HG03280 (cell line): ENCODE data around the gene SYT2.
"Not testable (repeated sequence)": the region's sequence is repeated elsewhere in the genome, so short reads cannot be mapped to it uniquely, and the experiment has no call there.

Experiments
- ATAC-seq: cut with Tn5 transposase; IDR thresholded peaks from one replicate; pipeline ENCODE4 v1.9.1; 2021; ENCODE audit warnings: mild to moderate bottlenecking, moderate library complexity; ENCODE audit not compliant: unreplicated experiment

The SYT2 gene

DNA sequence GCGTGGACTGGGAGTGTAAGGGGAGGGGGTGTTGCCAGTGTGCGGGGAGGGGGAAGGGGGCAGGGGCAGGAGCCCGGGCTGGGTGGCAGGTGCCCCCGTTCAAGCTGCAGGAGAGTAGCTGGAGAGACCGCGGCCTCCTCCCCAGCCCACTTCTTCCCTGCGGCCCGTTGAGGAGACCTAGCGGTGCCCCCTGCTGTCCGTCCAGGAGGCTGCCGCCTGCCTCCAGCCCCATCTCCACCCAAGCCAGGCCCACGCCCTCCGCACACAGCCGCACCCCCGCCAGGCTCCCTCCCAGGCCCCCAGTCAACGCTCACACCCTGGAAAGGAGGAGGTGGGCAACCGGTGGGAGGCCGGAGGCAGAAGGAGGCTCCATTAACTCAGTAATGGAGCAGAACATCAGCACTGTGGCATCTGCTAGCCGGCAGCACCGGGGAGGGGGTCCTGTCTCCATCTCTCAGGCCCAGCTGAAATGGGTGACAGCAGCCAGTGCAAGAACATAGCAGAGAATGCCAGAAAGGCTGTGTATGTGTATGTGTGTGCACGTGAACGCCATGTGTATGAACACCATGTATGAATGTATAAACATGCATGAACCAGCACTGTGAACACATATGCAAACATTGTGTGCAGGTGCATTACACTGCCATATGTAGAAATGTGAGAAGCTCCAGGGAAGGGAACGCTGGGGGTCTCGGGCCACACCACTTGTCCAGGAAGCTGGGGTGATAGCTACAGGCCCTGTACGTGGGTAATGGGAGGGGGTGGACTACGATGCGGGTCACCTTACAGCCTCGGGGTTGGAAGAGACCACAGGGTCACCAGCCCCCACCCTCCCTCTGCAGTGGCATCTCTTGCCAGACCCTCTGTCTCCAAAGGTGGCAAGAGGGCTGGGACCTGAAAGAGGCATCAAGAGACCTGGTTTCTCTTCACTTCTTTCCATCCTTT lies 84.6 kb downstream of the SYT2 start:
- peak; percentile 59 for ATAC-seq

DNA sequence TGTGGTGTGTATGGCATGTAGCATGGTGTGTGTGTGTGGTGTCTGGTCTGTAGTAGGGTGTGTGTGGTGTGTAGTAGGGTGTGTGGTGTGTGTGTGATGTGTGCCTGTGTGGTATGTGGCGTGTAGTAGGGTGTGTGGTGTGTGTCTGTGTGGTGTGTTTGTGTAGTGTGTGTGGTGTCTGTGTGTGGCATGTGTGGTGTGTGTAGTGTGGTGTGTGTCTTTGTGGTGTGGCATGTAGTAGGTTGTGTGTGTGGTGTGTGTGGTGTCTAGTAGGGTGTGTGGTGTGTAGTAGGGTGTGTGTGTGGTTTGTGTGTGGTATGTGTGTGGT lies 85.5 kb downstream of the SYT2 start:
- ATAC-seq: no peak

DNA sequence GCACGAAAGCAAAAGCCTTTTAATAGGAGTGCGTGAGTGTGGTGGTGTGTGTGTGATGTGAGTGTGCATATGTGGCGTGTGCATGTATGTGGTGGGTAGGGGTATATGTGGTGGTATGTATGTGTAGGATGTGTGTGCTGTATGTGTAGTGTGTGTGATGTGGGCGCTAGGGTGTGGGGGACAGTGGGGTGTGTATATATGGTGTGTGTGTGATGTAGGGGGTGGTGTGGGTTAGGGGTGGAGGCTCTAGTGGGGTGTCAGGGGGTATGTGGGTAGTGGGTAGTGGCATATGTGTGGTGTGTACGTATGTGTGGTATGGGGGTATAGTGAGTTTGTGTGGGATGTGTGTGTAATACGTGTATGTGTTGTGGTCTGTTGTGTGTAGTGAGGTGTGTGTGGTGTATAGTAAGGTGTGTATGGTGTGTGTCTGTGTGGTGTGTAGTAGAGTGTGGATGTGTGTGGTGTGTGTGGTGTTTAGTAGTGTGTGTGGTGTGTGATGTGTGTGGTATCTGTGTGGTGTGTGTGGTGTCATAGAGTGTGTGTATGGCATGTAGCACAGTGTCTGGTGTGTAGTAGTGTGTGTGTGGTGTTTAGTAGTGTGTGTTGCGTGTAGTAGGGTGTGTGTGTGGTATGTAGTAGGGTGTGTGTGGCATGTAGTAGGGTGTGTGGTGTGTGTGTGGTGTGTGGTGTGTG lies 86.0 kb downstream of the SYT2 start:
- ATAC-seq: no peak

DNA sequence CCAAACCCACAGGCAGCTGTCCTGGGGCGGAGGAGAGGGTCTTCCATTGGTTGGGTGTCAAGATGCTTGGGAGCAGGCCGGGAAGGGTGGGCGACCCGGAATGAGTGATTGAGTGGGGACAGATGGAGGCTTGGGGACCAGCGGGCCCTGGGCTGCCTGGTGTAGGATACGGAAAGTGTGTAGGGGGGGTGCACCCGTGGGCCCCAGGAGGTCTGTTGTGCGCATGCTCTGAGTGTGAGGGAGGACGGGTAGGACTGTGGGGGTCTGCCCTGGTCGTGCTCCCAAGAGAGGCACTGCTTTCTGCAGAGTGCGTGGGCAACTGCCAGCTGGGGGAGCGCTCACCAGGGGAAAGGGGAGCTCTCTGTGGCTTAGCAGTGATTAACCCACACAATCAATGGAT lies 86.8 kb downstream of the SYT2 start:
- ATAC-seq: not testable (repeated sequence)

DNA sequence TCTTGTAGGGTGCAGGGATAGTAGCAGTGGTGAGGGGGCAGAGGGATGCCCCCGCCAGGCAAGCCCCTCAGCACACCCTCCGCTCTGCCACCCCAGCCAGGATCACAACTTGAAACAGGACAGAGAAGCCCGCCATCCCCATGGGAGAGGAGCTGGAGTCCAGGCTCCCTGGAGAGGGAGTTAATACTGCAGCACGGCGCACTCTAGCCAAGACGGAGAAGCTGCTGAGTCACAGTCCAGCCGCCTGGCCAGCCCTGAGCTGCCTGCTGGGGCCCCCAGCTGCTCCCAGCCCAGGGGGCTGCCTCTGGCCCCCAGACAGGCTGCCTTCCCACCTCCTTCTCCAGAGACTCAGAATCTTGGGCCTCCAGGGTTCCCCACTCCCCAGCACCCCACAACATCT lies 87.2 kb downstream of the SYT2 start:
- no peak for ATAC-seq

DNA sequence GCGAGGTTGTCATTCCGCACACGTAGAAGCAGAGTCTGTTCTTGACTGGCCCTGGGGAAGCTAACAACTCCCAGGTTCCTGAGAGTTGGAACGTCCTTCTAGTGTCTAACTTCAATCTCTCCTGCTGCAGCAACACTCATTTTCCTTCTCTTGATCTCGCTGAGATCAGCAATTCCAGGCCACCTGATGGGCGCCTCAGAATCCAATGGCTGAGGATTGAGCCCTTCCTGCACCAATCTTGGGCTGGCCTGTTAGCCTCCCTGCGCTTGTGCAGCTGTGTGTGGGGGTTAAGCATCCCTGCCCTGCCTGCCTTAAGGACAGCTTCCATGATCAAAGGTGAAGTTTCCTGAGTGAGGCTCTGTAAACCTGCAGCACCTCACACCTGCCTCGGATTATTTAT lies 87.9 kb downstream of the SYT2 start:
- no peak for ATAC-seq

DNA sequence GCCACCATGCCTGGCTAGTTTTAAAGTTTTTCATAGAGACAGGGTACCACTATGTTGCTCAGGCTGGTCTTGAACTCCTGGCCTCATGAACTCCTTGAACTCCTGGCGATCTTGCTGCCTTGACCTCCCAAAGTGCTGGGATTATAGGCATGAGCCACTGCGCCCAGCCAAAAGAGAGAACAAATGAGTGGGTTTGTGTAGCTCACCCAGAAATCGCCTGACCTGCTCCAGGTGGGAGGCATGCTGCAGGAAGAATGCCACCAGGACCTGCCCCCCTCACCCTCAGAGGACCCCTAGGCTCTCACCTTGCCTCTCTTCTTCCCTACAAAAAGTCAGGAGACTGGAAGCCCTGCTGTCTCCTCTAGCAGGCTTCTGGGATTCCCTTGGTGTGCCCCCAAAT lies 88.8 kb downstream of the SYT2 start:
- ATAC-seq: no peak

DNA sequence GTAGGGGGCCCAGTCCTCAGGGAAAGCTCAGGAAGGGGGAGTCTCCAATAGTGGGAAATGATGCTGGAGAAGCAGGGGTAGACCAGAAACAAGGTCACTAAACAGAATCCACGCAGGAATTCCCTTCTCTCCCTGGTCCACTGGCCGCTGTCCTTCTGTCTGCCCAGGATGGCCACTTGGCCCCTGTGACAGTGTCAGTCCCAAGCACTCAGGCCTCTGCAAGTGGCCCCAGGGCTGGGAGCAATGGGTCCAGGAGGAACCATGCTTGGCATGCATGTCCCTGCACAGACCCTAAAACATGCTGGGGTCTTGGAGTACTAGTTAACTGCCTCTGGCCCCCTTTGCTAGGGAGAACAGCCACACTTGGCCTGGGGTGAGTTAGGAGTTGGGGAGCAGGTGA lies 90.2 kb downstream of the SYT2 start:
- ATAC-seq: not testable (repeated sequence)

DNA sequence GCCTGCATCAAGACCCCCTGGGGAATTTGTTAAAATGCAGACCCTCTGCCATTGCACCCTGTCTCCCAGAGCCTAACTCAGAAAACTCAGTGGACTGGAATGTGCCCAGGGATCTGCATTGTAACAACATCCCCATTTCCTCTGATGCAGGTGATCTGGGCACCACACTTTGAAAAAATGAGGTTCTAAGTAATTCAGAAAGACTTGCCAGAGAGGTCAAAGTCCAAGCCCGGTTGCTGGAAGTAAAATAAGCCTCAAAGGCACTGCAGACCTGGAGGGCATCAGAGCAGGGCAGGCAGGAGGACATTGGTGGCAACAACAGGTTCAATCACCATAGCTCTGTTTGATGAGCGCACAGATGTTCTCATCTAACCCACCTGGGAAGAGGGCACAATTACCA lies 90.7 kb downstream of the SYT2 start:
- ATAC-seq: no peak

DNA sequence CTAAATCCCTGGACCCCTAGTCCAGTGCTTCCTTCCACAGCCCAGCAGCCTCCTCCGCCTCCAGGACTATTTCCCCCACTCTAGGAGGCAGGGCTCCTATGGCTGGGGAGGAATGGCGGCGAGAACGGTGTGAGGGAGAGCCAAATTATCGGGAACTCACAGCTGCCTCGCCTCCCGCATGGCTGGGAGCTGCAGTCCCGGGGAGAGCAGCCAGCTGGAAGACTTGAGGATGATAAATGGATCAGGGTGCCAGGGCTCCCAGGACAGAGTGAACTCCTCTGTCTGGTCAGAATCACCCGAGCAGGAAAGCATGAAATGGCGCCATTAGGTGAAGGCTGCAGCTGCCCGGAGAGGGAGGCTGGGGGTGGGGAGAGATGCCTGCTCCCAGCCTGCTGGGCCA lies 91.2 kb downstream of the SYT2 start:
- ATAC-seq: not testable (repeated sequence)

DNA sequence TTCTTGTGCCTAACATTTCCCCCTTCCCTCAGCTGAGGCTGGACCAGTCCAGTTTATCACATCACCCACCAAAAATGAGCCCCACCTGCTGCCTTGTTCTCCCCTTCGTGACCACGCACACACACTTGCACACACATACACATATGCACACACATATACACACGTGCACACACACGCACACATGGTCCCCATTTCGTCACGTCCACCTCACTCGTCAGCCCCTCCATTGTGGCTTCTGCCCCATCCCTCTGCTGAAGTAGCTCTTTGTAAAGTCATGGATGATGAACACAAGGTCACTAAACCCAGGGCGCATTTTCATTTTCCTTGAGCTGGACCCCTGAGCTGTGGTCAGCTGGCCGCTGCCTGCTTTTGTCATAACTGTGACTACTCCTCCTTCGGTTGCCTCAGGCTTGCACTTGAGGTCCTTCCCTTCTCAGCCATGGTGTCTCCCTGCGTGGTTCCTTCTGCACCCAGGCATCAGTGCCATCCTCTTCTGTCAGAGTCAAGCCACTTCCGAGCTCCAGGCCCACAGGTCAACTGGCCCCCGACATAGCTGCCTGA lies 93.8 kb downstream of the SYT2 start:
- ATAC-seq: peak; percentile 30

DNA sequence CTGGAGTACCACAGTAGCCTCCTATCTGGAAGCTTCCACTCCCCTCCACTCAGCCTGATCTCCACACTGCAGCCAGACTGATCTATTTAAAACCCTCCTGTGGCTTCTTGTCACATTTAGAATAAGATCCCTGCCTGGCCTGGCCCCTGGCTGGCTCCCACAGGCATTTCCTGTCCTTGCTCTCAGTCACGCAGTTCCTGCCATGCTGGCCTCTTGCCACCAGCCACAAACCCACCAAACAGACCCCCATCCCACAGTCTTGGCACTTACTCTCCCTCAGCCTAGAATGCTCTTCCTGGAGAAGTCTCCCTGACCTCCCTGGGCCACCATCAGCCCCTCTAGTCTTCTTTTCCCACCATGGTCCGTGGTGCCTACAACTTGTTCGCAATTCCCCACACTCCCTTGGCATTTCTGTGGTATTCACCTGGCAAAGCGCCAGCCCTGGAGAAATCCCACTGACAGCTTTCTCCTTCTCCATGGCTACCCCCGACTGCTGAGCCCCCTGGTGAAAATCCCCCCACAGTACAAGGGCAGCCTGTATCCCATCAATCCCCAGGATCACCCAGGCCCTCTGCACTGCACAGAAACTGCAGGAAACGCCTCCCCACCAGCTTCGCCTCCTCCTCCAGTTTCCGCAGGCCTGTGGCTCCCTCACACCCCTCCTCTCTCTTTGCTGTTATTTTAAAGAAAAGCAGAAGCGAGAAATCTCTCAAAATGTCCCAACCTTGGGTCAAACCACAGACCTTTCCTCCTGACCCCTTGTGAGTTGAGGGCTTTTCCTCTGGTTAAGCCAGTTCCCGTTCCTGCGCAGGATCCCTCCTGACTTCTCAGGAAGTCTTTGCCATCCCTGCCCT lies 94.5 kb downstream of the SYT2 start:
- peak; percentile 74 for ATAC-seq

DNA sequence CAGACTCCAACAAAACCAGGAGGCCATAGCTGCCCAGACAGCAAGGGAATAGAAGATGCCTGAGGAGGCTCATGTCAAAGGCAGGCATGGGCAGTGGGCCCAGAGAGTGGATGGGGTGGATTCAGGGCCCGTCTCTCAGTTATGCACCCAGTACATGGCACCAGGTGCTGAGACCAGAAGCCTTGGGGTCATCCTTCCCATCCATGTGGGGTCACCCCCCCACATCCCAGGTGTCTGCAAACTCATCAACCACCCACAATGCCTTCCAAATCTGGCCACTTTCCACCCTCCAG lies 95.1 kb downstream of the SYT2 start:
- not testable (repeated sequence) for ATAC-seq

DNA sequence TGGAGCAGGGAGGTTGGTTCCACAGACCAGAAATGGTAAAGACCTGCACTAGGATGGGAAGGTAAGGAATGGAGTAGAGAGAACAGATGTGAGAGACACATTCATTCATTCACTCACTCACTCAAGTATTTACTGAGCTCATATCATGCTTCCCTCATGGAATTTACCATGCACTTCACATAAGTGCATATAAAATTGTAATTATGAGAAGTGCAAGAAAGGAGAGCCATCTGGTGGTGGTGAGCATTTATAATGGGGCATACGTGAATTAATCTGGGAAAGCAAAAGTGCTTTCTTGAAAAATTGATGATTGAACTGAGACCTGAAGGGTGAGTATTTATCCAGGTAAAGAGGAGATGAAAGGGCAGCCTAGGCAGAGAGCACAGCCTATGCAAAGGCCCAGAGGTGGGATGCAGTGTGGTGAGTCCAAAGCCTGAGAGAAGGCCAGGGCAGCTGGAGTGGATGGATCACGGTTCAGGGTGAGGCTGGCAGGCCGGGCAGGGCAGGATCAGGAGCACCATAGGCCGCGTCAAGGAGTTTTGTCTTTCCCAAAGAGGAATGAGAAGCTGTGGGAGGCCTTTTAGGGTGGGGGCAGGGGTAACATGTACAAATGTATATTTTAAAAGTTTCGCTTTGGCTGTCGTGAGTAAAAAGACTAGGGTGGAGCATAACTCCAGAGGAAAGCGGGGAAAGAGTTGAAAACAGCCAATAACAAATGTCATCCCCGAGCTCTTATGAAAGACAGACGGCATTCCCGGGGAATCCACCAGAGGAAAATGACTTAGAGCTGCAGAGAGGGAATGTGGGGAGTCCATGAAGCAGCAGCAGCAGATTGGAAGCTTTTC lies 95.7 kb downstream of the SYT2 start:
- ATAC-seq: not testable (repeated sequence)

DNA sequence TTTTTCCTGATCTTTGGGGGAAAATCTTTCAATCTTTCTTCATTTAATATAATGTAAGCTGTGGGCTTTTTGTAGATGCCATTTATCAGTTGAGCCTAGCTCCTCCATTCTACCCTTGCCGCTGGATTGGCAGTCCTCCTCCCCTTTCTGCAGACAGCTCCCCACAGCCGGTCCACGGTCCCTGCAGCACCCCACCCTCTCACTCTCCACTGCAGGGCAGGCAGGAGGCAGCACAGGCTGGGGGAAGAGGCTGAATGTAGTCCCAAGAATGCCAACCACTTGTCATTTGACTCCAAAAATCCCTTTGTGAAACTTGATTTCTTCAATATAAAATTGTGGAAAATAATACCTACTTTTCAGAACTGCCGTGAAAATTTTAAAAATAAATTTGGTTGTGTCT lies 96.7 kb downstream of the SYT2 start:
- ATAC-seq: no peak

DNA sequence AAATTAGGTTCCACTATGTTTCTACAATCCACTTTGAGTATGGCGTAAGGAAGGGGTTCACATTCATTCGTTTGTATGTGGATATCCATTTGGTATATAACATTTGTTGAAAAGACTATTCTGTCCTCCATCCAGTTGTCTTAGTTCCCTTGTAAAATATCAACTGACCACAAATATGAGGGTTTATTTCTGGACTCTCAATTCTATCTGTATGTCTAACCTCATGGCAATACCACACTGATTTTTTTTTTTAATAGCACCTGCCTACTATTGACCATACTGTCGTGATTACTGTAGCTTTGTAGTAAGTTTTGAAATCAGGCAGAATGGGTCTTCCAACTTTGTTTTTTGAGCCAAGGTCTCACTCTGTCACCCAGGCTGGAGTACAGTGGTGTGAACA lies 98.2 kb downstream of the SYT2 start:
- not testable (repeated sequence) for ATAC-seq

DNA sequence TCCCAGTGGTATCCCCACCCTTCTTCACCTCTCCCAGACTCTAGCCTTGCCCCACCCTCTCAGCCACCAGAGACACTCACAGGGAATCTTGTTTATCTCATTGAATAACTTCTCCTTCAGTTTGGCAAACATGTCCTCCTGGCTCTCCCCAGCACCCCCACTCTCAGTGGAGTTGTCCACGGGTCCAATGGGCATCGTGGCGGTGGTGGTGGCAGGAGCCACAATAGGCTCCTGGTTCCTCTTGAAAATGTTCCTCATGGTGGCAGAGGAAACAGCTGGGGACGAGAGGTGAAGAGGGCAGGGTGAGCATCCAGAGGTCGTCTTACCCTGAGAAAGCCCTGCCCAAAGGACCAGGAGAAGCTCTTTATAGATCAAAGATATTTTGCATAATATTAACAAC lies 104.7 kb downstream of the SYT2 start:
- no peak for ATAC-seq

DNA sequence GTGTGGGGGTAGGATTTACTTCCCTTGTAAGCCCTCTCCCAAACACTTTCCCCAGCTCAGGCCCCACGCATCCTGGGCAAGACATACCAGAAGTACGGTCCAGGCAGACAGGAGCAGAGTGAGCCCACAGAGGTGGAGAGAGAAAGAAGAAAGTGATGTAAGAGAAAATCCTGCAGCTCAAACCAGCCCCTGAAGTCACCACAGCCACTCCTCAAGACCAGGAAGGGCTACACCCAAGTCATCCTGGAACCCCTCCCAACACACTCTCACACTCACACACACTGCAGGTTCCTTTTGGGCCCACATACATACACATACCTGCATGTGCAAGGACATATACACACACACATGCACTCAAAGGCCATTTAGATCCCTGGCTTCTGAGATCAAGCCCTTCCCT lies 106.8 kb downstream of the SYT2 start:
- no peak for ATAC-seq

DNA sequence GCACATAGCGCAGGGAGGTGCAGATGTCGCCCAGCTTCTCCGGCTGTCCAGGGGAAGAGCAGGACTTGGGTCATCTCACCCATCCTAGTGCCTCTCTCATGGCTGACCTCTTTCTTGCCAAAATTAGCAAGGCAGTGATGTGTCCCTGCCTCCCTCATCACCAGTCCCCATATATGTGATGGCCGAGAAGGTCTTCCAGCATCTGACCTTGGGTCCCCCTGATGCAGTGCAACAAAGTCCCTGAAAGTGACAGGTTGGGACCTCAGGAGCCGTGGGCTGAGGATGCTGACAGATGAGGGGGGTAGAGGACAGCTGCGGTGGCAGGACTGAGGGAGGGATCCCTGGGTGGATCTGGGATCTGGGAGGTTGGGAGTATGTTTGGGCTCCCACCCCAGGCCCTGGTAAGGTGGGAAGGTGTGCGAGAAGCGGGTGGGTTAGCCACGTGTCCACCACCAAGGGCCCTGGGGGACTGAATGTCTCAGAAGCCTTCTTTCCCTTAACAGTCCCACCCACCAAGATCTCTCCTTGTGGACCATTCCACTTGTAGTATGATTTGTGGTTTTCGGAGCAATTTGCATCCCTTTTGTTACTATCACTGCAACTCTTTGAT lies 109.7 kb downstream of the SYT2 start:
- ATAC-seq: no peak
